Cerebellar nuclear complex (tissue), 1 donor: ENCODE results near the gene PDCD1.
"Not testable (repeated sequence)": the region's sequence is repeated elsewhere in the genome, so short reads cannot be mapped to it uniquely, and the experiment has no call there.

Experiments used
- DNase-seq, 2 experiments: peaks; one replicate each; lab custom pipeline; 2025; lab: John Stamatoyannopoulos, UW

PDCD1 gene

DNA sequence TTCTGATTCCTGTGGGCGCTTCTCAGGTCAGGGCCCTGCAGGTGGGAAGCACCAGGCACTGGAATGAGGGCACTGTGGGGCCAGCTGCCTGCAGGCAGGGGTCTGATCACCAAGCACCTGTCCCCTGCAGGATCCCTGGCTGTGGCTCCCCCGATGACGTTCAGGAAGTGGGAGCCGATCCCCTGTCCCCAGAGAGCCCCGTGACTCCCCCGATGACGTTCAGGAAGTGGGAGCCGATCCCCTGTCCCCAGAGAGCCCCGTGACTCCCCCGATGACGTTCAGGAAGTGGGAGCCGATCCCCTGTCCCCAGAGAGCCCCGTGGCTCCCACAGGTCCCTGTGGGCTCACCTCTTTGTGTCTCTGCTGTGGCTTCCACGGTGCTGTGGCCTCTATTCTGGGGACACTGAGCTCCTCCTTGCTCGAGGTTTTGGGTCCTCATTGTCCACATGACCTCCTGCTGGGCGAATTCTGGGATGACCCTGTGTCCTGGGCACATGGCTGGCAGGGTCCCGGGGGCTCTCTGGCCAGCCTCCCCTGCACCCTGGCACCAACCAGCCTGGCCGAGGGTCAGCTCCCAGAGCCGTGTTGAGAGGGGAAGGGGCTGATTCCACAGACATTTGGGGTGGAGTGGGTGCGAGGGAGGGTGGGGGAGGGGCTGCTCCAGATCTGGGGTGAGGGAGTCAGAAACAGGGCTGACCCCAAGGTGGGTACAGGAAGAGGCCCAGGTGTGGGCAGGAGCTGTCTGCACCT is 44.9 kb downstream of the PDCD1 start:
- no peak for DNase-seq

- DNase-seq, result no peak
Observed at GRCh38 chr2:241812730-241813643, 45.7 kb downstream of the PDCD1 start.

- no peak for DNase-seq
Observed at GRCh38 chr2:241811952-241812729, 46.6 kb downstream of the PDCD1 start.

- no peak for DNase-seq
Observed at GRCh38 chr2:241811201-241811951, 47.3 kb downstream of the PDCD1 start.

DNA sequence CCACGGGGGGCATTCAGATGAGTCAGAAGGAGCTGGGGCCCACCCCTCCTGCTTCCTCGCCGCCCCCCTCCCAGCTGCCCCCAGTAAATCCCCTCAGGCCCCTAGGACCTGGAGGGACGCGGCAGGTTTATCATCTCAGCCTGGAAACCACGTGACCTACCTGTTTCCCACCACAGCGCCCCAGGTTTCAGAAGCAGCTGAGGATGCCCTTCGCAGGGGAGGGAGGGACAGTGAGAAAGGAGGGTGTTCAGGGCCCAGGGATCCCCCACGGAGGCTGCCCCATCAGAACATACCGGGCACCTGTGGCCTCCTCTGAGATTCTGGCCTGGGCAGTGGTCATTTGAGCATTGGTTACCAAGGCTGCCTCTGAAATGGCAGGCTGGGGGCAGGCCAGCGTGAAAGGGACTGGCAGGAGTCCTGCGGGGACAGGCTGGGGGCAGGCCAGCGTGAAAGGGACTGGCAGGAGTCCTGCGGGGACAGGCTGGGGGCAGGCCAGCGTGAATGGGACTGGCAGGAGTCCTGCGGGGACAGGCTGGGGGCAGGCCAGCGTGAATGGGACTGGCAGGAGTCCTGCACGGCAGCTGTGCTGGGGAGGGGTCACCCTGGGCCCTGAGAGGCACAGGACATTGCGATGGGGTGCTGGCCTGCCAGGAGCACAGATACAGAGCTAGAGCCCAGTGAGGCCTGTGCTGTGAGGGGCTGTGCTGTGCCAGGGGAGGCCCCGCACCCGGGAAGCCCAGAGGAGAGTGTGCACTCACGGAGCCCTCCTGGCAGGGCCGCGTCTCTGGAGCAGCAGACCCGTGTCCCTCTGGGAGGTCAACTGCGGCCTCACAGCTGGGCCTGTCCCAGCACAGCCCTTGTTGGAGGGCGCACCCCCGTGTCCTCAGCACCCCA is 48.1 kb downstream of the PDCD1 start:
- no peak for DNase-seq

DNA sequence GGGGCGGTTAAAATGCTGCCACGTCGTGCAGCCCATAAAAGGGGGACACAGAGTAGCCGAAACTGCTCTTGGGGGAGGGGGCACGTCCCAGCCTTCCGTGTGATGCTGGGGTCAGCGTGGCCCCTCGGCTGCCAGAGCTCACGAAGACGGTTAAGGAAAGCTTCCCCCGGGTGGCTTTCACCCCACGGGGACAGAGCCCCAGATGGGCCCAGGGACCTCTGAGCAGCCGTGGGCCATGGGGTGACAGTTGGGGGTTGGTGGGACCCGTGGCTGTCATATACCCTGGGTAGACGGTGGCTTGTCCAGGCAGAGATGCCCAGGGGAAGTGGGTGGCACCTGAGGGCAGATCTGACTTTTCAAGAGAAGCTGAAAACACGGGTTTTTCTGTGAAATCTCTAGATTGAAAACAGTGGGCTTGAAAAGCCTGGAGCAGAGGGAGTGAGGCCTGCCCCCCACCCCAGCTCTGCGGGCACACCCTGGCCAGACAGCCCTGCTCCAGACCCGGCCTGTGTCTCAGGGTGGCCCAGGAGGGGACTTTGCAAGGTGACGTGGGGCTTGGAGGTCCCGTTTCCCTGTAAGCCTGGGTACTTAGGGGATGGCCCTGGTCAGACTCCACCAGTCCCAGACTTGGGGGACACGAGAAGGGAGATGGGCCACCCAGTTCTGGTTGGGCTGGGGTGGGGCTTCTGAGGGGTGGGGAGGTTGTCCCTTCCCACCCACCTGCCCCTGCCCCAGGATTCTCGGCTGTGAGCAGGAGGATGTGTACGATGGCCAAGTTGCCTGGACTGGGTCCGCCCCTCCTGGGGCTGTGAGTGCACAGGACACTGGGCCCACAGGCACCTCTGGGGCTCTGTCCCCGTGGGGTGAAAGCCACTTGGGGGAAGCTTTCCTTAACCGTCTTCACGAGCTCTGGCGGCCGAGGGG is 49.0 kb downstream of the PDCD1 start:
- no peak for DNase-seq

DNA sequence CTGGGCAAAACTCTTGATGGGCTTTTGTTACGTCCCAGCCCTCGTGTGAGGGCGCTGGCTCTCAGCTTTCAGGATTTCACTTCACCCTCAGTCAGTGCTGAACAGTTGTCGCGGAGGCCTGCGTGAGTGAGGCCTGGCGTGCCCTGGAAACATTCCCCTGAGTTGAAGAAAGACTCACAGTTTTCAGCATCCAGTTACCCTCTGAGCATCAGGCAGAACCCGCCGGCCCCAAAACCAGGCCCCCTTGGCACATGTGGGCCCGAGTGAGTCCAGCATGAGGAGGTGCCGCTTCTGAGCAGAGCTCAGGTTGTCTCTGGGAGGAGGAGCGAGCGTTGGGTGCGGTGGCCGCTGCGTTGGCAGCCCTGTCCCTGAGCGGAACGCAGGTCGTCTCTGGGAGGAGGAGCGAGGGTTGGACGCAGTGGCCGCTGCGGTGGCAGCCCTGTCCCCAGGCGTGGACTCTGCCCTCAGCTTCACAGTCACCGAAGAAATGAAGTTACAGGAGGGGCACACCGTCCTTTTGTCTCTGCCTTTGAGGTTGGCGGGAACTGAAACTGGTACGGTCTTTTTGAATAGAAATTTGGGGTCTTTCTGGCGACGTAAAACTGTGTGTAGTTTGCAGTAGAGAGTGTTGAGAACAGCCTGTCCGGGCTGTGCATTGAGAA is 49.8 kb downstream of the PDCD1 start, which contains the start of gene NEU4:
NEU4 (plus strand) TSS at position 473 of the 662 bp plus-strand sequence. CDS start 5,292 bp downstream, outside the sequence.
- DNase-seq, result no peak

DNA sequence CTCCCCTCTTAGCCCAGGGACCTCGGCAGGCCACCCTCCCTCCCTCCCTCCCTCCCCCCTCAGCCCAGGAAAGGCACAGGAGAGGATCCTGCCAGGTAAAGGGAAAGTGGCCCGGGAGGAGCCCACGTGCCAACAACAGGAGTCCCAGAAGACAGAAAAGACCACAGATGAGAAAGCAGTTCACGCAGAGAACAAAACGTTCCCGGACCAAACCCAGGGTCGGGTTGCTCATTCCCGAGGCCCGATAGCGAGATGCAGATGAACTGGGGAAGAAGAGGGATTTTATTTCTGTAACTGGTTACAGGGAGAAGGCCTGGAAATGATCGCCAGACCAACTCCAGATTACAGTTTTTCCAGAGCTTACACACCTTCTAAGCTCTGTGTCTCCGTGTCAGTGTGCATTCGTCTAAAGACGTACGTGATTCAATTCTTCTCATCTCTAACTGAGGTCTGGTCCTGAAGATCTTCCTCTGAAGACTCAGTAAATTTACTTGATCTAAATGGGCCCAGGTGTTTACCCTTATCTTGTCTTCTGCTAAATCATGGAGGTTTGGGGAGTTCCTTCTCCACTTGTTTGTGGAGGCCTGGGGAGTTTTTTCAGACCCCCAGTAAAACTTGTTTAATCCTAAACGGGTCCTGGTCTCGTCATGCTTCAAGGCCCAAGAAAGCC is 50.5 kb downstream of the PDCD1 start:
- no peak for DNase-seq

DNA sequence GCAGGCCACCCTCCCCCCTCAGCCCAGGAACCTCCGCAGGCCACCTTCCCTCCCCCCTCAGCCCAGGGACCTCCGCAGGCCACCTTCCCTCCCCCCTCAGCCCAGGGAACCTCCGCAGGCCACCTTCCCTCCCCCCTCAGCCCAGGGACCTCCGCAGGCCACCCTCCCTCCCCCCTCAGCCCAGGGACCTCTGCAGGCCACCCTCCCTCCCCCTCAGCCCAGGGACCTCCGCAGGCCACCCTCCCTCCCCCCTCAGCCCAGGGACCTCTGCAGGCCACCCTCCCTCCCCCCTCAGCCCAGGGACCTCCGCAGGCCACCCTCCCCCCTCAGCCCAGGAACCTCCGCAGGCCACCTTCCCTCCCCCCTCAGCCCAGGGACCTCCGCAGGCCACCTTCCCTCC is 52.5 kb downstream of the PDCD1 start:
- not testable (repeated sequence) for DNase-seq

- no peak for DNase-seq
Observed at GRCh38 chr2:241804326-241805229, 54.1 kb downstream of the PDCD1 start.

GRCh38 chr2:241803387-241804325 is 55.0 kb downstream of the PDCD1 start:
- no peak for DNase-seq

GRCh38 chr2:241802421-241803318 is 56.0 kb downstream of the PDCD1 start:
- no peak for DNase-seq

DNA sequence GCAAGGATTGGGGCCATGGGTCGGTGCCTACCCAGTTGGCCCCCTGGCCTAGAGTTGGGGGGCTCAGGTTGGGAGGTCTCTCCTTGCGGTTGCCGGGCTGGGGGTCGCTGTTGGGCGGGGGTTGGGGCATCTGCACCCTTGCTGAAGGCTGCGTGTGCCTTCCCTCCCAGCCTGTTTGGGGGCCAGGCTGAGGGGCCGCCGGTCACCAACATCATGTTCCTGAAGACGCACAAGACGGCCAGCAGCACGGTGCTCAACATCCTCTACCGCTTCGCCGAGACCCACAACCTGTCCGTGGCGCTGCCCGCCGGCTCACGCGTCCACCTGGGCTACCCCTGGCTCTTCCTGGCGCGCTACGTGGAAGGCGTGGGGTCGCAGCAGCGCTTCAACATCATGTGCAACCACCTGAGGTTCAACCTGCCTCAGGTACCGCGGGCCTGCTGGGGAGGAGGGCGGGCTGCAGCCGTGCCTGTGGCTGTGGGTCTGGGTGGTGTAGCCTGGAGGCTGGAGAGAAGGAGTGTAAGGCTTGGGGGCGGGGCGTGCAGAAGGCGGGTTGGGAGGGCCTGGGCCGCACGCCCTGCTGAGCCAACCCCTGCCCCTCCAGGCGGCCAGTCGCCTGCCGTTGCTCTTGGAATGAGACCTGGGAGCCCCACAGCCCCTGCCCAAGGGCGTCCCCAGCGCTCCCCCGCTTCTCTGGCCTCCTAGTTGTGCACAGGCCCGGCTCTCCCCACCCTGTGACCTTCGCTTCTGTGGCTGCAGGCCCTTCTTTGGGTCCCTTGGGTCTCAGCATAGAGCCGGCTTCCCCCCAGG is 56.9 kb downstream of the PDCD1 start:
- no peak for DNase-seq
